Measurements from ENCODE around the gene LRRC2. TPM values are rescaled to one million over a fixed set of nuclear protein-coding genes. Genes with fewer than 3 reads are reported as not detected.

Gene LRRC2
- total and polyA plus RNA-seq, 9 of the 15 experiments (the other 6 are each of a cell fraction or from before 2014, with no cell fraction given), result 0.01 to 0.04 (median 0.03) TPM; not detected in 5

DNA sequence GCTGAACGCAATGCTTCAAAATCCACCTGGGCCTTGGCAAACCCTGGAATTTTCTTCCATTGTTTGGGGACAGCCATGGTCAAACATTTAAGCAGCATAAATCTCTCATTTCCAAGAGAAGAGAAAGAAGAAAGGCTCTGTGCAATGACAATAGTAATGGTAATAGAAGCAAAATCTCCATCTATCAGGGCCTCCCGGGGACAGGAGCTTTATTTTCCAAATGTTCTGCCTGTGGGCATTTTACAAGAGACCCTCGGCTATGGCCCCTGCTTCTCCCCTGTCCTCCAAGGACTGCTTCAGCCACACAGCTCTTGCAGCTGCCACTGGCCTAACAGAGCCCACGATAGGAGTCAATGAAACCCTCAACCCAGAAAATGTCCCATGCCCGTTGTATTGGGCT lies 33.5 kb upstream of the LRRC2 start:
- ChIA-PET POLR2A (interaction anchor here (0.6 to 1.4 kb wide), 5 partner anchors 9 to 786 kb away, joined by 3 to 6 read pairs (median 4); partner anchors contain the start of gene PTPN23), CTCF (ENCODE audit: low intra/inter-chr PET ratio) (no interaction called here)
- DNase-seq (ENCODE audit: extremely low read depth in 1 of 4, low spot score in 3 of 4) (no peak), ATAC-seq (no peak), FAIRE-seq (no peak)
- intact Hi-C loops (cut with micrococcal nuclease) (no loop called here), in situ Hi-C loops (cut with MboI) (no loop called here)
- H3K79me2 ChIP-seq (ENCODE audit: control insufficient read depth, insufficient read depth, low read length), result no peaks in the 10 kb centered on the region
- 1% methylated on average over 5 of the region's 5 CpGs for WGBS (ENCODE audit: insufficient coverage, low coverage, missing lambda C conversion rate)
- H3K4me1 ChIP-seq (replicated peaks in 1 of 2; ENCODE audit: control insufficient read depth in 2 of 2, insufficient read depth in 2 of 2, low read length in 2 of 2), result no peaks in the 10 kb centered on the region
- H3K4me2 ChIP-seq (ENCODE audit: insufficient read depth, low read length), result no peak overlapping the region
- TF ChIP-seq TRIM28 (IDR thresholded peaks at IDR 0.05), result no peak
- TF ChIP-seq ZNF41 (CRISPR knock-in tag; conservative IDR thresholded peaks at IDR 0.05), result no peak
- TF ChIP-seq FOXP1 (CRISPR knock-in tag; IDR thresholded peaks at IDR 0.05), result no peak
- TF ChIP-seq TGIF2 (CRISPR knock-in tag; IDR thresholded peaks at IDR 0.05), result no peak
- TF ChIP-seq, protein P1, sequence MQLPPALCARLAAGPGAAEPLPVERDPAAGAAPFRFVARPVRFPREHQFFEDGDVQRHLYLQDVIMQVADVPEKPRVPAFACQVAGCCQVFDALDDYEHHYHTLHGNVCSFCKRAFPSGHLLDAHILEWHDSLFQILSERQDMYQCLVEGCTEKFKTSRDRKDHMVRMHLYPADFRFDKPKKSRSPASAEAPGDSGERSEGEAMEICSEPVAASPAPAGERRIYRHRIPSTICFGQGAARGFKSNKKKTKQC (CRISPR knock-in tag; IDR thresholded peaks at IDR 0.05), result no peak
- no peak for TF ChIP-seq ZNF239 (CRISPR knock-in tag; IDR thresholded peaks at IDR 0.05)
- no peak for TF ChIP-seq SIN3B (IDR thresholded peaks at IDR 0.05; ENCODE audit: low read depth)
- TF ChIP-seq, protein P2, sequence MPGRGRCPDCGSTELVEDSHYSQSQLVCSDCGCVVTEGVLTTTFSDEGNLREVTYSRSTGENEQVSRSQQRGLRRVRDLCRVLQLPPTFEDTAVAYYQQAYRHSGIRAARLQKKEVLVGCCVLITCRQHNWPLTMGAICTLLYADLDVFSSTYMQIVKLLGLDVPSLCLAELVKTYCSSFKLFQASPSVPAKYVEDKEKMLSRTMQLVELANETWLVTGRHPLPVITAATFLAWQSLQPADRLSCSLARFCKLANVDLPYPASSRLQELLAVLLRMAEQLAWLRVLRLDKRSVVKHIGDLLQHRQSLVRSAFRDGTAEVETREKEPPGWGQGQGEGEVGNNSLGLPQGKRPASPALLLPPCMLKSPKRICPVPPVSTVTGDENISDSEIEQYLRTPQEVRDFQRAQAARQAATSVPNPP (IDR thresholded peaks at IDR 0.05; ENCODE audit: borderline replicate concordance, insufficient read depth, insufficient read length), result no peak
- TF ChIP-seq ESRRA (IDR thresholded peaks at IDR 0.05; ENCODE audit: borderline replicate concordance, low read depth), result no peak
- TF ChIP-seq, protein P3, sequence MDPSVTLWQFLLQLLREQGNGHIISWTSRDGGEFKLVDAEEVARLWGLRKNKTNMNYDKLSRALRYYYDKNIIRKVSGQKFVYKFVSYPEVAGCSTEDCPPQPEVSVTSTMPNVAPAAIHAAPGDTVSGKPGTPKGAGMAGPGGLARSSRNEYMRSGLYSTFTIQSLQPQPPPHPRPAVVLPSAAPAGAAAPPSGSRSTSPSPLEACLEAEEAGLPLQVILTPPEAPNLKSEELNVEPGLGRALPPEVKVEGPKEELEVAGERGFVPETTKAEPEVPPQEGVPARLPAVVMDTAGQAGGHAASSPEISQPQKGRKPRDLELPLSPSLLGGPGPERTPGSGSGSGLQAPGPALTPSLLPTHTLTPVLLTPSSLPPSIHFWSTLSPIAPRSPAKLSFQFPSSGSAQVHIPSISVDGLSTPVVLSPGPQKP (CRISPR knock-in tag; IDR thresholded peaks at IDR 0.05), result no peak
- TF ChIP-seq ZNF695 (CRISPR knock-in tag; IDR thresholded peaks at IDR 0.05), result no peak
- TF ChIP-seq TEAD1 (CRISPR knock-in tag; IDR thresholded peaks at IDR 0.05), result no peak
- TF ChIP-seq NONO (IDR thresholded peaks at IDR 0.05; ENCODE audit: low read depth in 2 of 2, low read length in 1 of 2), result no peak
- peaks cover 33 to 34% of the 10 kb centered on the region in 2 experiments for H3K27me3 ChIP-seq (ENCODE audit: control insufficient read depth in 2 of 2, insufficient read depth in 2 of 2, low read length in 2 of 2)
- no peak overlapping the region for H2AFZ ChIP-seq (ENCODE audit: low read depth, low read length)
- no TSS peak for BruUV-seq (replicated peaks)
- no peaks in the 10 kb centered on the region for H3K9me1 ChIP-seq (ENCODE audit: control insufficient read depth, insufficient read depth, low read length)
- no peak overlapping the region for H3K27ac ChIP-seq (ENCODE audit: extremely low read depth, low read depth, low read length)
- H3K9ac ChIP-seq (ENCODE audit: insufficient read depth in 1 of 2, low read depth in 2 of 2, low read length in 2 of 2), result no peak overlapping the region
- H3K4me3 ChIP-seq, result no peak overlapping the region
- H3K9me3 ChIP-seq (replicated peaks; ENCODE audit: control insufficient read depth, insufficient read depth, low read depth, low read length), result no peaks in the 10 kb centered on the region
- 0 out of 2 replicates have a peak, but pooled peaks cover 4% of the 10 kb centered on the region for H4K20me1 ChIP-seq (replicated peaks; ENCODE audit: control insufficient read depth, insufficient read depth, low read length)
- no peaks in the 10 kb centered on the region for H3K36me3 ChIP-seq (ENCODE audit: control insufficient read depth, insufficient read depth, low read length)
